SH-SY5Y (cell line): ENCODE data around the gene NRG3.

Experiments
- GATA2 ChIP-seq: IDR thresholded peaks from 2 replicates; pipeline ENCODE4 v1.6.1; 2011; ENCODE audit warnings: mild to moderate bottlenecking, low read depth, low read length
- GATA3 ChIP-seq: IDR thresholded peaks from 2 replicates; pipeline ENCODE4 v1.6.1; 2011; ENCODE audit warnings: low read depth, mild to moderate bottlenecking, low read length, moderate library complexity

- TF ChIP-seq GATA2 = no peak
- TF ChIP-seq GATA3 = no peak
Measured at GRCh38 chr10:82621680-82622079, 746.7 kb downstream of the NRG3 start.
